Subcutaneous adipose tissue (tissue), 4 donors: ENCODE measurements around the gene RELCH. TPM values are rescaled to one million over a fixed set of nuclear protein-coding genes. Genes with fewer than 3 reads are reported as not detected.

Experiments
- CTCF ChIP-seq: fragments of 450-650 bp; IDR thresholded peaks from one replicate; pipeline ENCODE4 v1.5.1; 2016; ENCODE audit warnings: low read depth, mild to moderate bottlenecking, control low read depth, antibody characterized with exemption, moderate library complexity
- total RNA-seq, 4 donors: library from RNA; depleted of rRNA; stranded (reverse); fragments of >200 nt; gene quantifications; one replicate each; pipeline ENCODE4 v1.1.0, GENCODE V29; 2016

RELCH gene
- total RNA-seq, 4 donors from 2014 or later = 36.0 to 52.7 (median 47.8) TPM

DNA sequence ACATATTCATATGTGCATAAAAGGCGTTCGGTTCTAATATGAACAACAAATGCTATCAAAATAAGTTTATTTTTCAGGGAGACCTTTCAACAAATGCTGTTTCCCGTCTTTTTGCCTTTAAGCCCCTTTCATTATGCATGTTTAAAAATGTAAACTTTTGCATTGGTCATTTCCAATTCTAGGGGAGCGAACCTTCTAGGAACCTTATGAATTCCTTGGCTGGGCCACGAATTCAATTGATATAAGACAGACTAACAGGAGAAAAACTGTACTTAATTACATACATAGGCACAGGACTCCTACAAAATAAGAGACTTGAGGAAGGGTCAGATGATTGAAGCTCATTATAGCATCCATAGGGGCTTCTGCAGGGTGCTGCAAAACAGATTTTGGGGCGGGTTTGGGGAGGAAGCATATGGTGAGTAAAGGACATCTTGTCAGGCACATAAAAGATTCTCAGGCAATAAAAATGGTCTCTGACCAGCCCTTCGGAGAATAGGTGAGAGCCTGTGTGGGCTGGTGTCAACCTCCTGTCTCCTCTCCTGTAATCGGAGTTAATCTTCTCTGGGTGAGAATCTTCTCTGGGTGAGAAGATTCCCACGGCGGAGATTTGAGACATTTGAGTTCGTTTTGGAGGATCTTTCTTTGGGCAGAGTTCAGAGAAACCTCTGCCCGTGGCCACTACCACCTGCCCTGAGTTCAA lies 139.7 kb downstream of the RELCH start:
- no peak for TF ChIP-seq CTCF

GRCh38 chr18:62327977-62328376 lies 140.9 kb downstream of the RELCH start:
- TF ChIP-seq CTCF = no peak

DNA sequence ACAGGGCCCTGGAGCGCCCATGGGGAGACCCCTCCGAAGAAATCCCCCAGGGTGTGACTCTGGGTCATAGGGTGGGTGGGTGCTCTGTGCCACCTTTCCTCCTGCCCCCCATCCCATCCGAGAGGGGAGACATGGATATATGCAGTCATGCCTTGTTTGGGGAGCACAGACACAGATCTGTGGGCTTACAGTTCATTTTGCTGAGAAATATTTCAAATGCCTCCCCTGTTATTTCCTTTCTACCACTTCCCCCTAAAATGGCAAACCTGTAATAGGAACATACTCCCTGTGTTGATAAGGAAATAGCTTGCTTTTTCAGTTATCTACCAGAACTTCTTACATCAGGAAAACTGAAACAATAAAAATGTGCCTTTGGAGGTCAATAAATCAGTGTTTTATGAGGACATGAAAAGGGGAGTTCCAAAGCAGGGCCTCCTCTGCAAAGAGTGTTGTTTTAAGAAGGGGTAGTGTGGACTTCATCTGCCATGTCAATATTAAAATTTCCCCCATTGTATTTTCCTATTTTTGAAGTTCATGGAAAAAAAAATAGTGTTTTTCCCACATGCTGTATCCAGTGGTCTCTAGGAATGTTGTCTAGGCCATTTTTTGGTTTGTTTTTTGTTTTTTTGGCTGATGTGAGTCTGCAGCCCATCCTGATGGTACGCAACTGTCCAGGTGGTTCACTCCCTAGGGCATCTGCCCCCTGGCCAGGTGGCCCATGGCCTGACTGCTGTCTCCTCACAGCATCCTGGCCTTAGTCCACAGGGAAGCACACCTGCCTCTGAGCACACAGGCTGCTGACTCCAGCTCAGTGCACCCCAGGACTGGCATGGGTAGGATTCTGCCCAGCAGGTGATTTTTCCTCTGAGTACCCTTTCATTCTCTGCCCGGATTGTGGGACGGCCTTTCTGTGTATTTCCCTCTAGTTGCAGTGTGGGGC lies 141.8 kb downstream of the RELCH start:
- TF ChIP-seq CTCF = no peak

DNA sequence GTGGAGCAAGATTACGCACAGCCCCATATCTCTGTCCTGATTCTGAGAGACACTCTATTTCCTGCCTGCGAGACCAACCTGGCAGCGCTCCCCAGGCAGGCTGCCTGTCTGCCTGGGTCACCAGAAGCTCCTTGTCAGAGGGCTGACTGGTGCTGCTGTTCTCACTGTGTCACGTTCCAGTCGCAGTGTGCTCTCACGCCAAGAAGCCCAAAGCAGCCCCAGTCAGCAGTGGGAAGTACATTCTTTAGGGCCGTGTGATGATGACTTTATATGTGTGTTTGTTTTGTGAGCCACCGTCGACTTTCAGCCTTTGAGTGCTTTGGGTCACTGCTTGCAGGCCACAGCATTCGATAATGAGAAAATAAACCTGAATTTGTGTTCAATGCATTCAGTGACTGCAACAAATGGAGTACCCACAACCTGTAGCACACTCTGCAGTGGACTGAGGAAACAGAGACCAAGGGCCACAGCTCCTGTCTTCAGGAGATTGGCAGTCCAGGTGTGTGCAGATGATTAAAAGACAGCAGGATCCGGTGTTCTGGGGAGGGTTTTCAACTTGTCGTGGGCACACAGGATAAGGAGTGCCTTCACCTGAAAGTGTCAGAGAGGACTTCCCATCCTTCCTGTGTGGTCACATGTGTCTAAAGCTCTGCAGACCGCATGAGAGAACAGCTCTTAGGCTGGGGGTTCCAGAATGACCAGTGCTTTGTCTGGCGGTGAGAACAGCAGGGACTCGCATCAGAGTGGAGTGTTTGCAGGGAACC lies 142.8 kb downstream of the RELCH start:
- TF ChIP-seq CTCF = no peak

GRCh38 chr18:62330650-62331049 lies 143.6 kb downstream of the RELCH start:
- no peak for TF ChIP-seq CTCF

GRCh38 chr18:62331581-62332356 lies 144.7 kb downstream of the RELCH start:
- TF ChIP-seq CTCF = no peak
